K562 (cell line): ENCODE results near the gene TRIM38. TPM values are rescaled to one million over a fixed set of nuclear protein-coding genes. Genes with fewer than 3 reads are reported as not detected.
A peak's percentile ranks its signal among the peaks of the same experiment; 100 is the strongest.

Source experiments
- BMI1 ChIP-seq: fragments of 150-350 bp; IDR thresholded peaks from 2 replicates; pipeline ENCODE4 v1.6.1; 2014; ENCODE audit warnings: low read length
- KDM4B ChIP-seq, 2 experiments: fragments of 450-650 bp in 1 of 2; sonication (generic) in 1 of 2; IDR thresholded peaks; 2 replicates each; pipeline ENCODE4 v1.6.1; 2016 to 2017; ENCODE audit warnings: borderline replicate concordance in 2 of 2, antibody characterized with exemption in 1 of 2, low read depth in 1 of 2, mild to moderate bottlenecking in 1 of 2
- PYGO2 ChIP-seq: fragments of 450-650 bp; IDR thresholded peaks from 2 replicates; pipeline ENCODE4 v1.6.1; 2016; ENCODE audit warnings: mild to moderate bottlenecking, missing genetic modification characterization, moderate library complexity, missing compliant biosample characterization
- SIX5 ChIP-seq, 2 experiments: IDR thresholded peaks; 2 replicates each; pipeline ENCODE4 v1.6.1; 2011; ENCODE audit warnings: low read length in 2 of 2, borderline replicate concordance in 1 of 2, low read depth in 1 of 2, mild to moderate bottlenecking in 1 of 2, moderate library complexity in 1 of 2; ENCODE audit not compliant: insufficient read depth in 1 of 2
- SRF ChIP-seq, 2 experiments: fragments of 250-450, 450-650 bp in 1 of 2; sonication (Bioruptor Pico) in 1 of 2; sonication (generic) in 1 of 2; formaldehyde crosslinking; IDR thresholded peaks; 2 replicates each; pipeline versions ENCODE4 v1.5.0 to v1.5.1; 2020 to 2022; ENCODE audit warnings: mild to moderate bottlenecking in 1 of 2, missing genetic modification reagents in 1 of 2
- TCF7 ChIP-seq: sonication (generic); IDR thresholded peaks from 2 replicates; pipeline ENCODE4 v1.6.1; 2016; ENCODE audit warnings: antibody characterized with exemption, borderline replicate concordance
- ZNF212 ChIP-seq: fragments of 450-650 bp; formaldehyde crosslinking; IDR thresholded peaks from 2 replicates; pipeline ENCODE4 v1.4.0; 2020; ENCODE audit warnings: mild to moderate bottlenecking
- polyA plus RNA-seq, 8 experiments: library from polyadenylated mRNA; depleted of rRNA in 4 of 8; stranded (reverse) in 5 of 8; unstranded in 3 of 8; fragments of >200 nt; fragmentation: Nextera tagmentation in 2 of 8; fragmentation: Illumina TruSeq in 1 of 8; extraction: Ambion mirVana in 2 of 8; extraction: Trizol in 1 of 8; gene quantifications; 2 replicates each; pipeline versions ENCODE4 v1.2.1 to v1.2.3, GENCODE V29; 2011 to 2014; ENCODE audit warnings: inconsistent platforms in 1 of 8, missing spikeins in 1 of 8
- total RNA-seq, 7 experiments: library from RNA; depleted of rRNA in 6 of 7; stranded (reverse); fragments of >200 nt in 6 of 7; fragmentation: Illumina TruSeq in 2 of 7; extraction: Trizol in 2 of 7; gene quantifications; 2 replicates each; pipeline versions ENCODE4 v1.2.1 to v1.2.3, GENCODE V29; 2011 to 2021; ENCODE audit warnings: low replicate concordance in 1 of 7
- TF ChIP-seq, protein P1 (sequence below): fragments of 250-450 bp; sonication (Bioruptor Pico); IDR thresholded peaks from 2 replicates; pipeline ENCODE4 v1.4.0; 2020; ENCODE audit warnings: borderline replicate concordance
- TF ChIP-seq, protein P2 (sequence below): fragments of 450-650 bp; IDR thresholded peaks from 2 replicates; pipeline ENCODE4 v1.6.1; 2016; ENCODE audit warnings: mild to moderate bottlenecking, moderate library complexity
- TF ChIP-seq, protein P3 (sequence below): fragments of 250-450 bp; sonication (Bioruptor Pico); IDR thresholded peaks from 2 replicates; pipeline ENCODE4 v1.5.0; 2021

Gene TRIM38
- total and polyA plus RNA-seq, 9 of the 15 experiments (the other 6 are each of a cell fraction or from before 2014, with no cell fraction given): 1.7 to 6.7 (median 6.3) TPM

DNA sequence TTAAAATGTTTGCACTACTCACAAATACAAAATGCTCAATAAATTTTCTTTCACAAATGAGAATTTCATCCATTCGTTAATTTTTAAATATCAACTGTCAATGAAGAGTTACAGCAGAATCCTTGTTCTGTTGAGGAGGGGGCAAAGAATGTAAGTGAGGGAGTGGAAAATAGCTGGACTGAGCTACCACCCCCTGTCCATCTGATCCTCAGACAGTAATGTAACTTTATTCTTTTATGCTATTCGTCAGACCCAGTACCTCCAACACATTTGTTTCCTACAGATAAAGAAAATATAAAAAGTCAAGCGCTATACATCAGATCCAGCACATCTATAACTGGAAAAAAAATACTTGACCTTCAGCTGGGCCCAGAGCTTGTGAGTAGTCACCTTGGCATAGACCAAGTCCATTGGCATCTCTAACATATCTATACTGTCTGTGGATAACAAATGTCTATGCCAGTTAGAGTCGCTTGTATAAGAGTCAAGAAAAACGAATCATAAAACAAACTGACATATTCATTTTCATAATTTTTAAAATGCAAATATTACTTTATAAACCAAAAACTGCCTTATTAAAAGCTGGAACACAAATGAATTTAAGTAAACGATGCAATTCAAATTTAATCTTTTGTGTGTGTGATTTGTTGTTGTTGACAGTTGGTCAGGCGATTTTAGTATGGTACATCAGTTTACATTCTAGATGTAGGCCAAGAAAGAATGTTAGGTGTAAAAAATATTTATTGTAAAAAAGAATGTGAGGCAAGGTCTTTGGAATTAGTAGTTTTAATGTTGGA, 67.5 kb downstream of the TRIM38 start (continued):
- no peak for TF ChIP-seq TCF7
- no peak for TF ChIP-seq SIX5 (IDR thresholded peaks at IDR 0.05; ENCODE audit: borderline replicate concordance in 1 of 2, insufficient read depth in 1 of 2, low read depth in 1 of 2, low read length in 2 of 2)
- no peak for TF ChIP-seq ZNF212 (CRISPR knock-in tag)
- TF ChIP-seq, protein P1, sequence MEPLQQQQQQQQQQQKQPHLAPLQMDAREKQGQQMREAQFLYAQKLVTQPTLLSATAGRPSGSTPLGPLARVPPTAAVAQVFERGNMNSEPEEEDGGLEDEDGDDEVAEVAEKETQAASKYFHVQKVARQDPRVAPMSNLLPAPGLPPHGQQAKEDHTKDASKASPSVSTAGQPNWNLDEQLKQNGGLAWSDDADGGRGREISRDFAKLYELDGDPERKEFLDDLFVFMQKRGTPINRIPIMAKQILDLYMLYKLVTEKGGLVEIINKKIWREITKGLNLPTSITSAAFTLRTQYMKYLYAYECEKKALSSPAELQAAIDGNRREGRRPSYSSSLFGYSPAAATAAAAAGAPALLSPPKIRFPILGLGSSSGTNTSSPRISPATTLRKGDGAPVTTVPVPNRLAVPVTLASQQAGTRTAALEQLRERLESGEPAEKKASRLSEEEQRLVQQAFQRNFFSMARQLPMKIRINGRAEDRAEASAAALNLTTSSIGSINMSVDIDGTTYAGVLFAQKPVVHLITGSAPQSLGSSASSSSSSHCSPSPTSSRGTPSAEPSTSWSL: no peak
- TF ChIP-seq BMI1: no peak
- TF ChIP-seq KDM4B (IDR thresholded peaks at IDR 0.05; ENCODE audit: borderline replicate concordance in 2 of 2, low read depth in 1 of 2): no peak
- peak in 1 of 2 experiments; percentile 30; a peak in 1 of 4 replicates for TF ChIP-seq SRF (CRISPR knock-in tag; IDR thresholded peaks at IDR 0.05)
- TF ChIP-seq, protein P2, sequence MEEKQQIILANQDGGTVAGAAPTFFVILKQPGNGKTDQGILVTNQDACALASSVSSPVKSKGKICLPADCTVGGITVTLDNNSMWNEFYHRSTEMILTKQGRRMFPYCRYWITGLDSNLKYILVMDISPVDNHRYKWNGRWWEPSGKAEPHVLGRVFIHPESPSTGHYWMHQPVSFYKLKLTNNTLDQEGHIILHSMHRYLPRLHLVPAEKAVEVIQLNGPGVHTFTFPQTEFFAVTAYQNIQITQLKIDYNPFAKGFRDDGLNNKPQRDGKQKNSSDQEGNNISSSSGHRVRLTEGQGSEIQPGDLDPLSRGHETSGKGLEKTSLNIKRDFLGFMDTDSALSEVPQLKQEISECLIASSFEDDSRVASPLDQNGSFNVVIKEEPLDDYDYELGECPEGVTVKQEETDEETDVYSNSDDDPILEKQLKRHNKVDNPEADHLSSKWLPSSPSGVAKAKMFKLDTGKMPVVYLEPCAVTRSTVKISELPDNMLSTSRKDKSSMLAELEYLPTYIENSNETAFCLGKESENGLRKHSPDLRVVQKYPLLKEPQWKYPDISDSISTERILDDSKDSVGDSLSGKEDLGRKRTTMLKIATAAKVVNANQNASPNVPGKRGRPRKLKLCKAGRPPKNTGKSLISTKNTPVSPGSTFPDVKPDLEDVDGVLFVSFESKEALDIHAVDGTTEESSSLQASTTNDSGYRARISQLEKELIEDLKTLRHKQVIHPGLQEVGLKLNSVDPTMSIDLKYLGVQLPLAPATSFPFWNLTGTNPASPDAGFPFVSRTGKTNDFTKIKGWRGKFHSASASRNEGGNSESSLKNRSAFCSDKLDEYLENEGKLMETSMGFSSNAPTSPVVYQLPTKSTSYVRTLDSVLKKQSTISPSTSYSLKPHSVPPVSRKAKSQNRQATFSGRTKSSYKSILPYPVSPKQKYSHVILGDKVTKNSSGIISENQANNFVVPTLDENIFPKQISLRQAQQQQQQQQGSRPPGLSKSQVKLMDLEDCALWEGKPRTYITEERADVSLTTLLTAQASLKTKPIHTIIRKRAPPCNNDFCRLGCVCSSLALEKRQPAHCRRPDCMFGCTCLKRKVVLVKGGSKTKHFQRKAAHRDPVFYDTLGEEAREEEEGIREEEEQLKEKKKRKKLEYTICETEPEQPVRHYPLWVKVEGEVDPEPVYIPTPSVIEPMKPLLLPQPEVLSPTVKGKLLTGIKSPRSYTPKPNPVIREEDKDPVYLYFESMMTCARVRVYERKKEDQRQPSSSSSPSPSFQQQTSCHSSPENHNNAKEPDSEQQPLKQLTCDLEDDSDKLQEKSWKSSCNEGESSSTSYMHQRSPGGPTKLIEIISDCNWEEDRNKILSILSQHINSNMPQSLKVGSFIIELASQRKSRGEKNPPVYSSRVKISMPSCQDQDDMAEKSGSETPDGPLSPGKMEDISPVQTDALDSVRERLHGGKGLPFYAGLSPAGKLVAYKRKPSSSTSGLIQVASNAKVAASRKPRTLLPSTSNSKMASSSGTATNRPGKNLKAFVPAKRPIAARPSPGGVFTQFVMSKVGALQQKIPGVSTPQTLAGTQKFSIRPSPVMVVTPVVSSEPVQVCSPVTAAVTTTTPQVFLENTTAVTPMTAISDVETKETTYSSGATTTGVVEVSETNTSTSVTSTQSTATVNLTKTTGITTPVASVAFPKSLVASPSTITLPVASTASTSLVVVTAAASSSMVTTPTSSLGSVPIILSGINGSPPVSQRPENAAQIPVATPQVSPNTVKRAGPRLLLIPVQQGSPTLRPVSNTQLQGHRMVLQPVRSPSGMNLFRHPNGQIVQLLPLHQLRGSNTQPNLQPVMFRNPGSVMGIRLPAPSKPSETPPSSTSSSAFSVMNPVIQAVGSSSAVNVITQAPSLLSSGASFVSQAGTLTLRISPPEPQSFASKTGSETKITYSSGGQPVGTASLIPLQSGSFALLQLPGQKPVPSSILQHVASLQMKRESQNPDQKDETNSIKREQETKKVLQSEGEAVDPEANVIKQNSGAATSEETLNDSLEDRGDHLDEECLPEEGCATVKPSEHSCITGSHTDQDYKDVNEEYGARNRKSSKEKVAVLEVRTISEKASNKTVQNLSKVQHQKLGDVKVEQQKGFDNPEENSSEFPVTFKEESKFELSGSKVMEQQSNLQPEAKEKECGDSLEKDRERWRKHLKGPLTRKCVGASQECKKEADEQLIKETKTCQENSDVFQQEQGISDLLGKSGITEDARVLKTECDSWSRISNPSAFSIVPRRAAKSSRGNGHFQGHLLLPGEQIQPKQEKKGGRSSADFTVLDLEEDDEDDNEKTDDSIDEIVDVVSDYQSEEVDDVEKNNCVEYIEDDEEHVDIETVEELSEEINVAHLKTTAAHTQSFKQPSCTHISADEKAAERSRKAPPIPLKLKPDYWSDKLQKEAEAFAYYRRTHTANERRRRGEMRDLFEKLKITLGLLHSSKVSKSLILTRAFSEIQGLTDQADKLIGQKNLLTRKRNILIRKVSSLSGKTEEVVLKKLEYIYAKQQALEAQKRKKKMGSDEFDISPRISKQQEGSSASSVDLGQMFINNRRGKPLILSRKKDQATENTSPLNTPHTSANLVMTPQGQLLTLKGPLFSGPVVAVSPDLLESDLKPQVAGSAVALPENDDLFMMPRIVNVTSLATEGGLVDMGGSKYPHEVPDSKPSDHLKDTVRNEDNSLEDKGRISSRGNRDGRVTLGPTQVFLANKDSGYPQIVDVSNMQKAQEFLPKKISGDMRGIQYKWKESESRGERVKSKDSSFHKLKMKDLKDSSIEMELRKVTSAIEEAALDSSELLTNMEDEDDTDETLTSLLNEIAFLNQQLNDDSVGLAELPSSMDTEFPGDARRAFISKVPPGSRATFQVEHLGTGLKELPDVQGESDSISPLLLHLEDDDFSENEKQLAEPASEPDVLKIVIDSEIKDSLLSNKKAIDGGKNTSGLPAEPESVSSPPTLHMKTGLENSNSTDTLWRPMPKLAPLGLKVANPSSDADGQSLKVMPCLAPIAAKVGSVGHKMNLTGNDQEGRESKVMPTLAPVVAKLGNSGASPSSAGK: no peak
- no peak for TF ChIP-seq PYGO2 (tag)
- TF ChIP-seq, protein P3, sequence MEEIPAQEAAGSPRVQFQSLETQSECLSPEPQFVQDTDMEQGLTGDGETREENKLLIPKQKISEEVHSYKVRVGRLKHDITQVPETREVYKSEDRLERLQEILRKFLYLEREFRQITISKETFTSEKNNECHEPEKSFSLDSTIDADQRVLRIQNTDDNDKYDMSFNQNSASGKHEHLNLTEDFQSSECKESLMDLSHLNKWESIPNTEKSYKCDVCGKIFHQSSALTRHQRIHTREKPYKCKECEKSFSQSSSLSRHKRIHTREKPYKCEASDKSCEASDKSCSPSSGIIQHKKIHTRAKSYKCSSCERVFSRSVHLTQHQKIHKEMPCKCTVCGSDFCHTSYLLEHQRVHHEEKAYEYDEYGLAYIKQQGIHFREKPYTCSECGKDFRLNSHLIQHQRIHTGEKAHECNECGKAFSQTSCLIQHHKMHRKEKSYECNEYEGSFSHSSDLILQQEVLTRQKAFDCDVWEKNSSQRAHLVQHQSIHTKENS (CRISPR knock-in tag): no peak
